Measurements from ENCODE around the gene LSM14B.
"Not testable (repeated sequence)": the region's sequence is repeated elsewhere in the genome, so short reads cannot be mapped to it uniquely, and the experiment has no call there.

The LSM14B gene

DNA sequence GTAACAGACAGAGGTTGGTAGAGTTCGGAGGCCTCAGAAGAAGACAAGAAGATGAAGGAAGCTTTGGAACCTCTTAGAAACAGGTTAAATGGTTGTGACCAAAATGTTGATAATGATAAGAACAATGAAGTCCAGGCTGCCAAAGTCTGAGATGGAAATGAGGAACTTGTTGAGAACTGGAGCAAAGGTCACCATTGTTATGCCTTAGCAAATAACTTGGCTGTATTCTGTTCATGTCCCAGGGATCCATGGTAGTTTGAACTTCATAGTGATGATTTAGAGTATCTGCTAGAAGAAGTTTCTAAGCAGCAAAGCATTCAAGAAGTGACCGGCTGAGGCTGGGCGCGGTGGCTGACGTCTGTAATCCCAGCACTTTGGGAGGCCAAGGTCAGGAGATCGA, 11.1 kb upstream of the LSM14B start:
- H3K36me3 ChIP-seq (ENCODE audit: control insufficient read depth, insufficient read depth, low read length), result no peaks in the 10 kb centered on the region
- H3K27ac ChIP-seq (ENCODE audit: insufficient read depth, low read depth, low read length, poor library complexity, severe bottlenecking), result no peak overlapping the region
- no peaks in the 10 kb centered on the region for H3K4me1 ChIP-seq (ENCODE audit: control insufficient read depth, insufficient read depth, low read length)
- 91 to 93% methylated on average over 6 of the region's 6 CpGs for WGBS, 2 experiments
- no peaks in the 10 kb centered on the region for H3K27me3 ChIP-seq (ENCODE audit: control insufficient read depth, insufficient read depth, low read length, poor library complexity, severe bottlenecking)
- no peaks in the 10 kb centered on the region for H3K9me3 ChIP-seq (ENCODE audit: control insufficient read depth, low read length)
- H3K4me3 ChIP-seq (ENCODE audit: insufficient read depth, low read depth, low read length), result no peak overlapping the region

DNA sequence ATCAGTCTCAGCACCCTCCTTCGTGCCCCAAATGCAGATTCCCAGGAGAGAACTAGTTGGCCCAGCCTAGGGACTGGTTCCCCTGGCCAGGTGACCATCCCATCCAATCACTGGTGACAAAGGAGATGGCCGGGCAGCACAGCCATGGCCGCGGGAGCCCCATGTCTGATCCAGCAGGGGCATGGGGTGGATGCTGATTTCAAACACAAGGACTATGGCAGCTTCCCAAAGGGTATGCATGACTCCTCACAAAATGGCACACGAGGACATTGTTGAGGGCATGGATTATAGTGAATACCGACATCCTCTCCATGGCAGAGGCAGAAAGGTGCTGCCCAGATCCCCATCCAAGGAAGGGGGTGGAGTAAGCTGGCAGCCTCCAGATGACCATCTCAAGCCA, 9.9 kb upstream of the LSM14B start:
- H3K9me3 ChIP-seq (ENCODE audit: control insufficient read depth, low read length), result no peaks in the 10 kb centered on the region
- H3K4me1 ChIP-seq (ENCODE audit: control insufficient read depth, insufficient read depth, low read length), result peaks cover 7% of the 10 kb centered on the region
- WGBS, 2 experiments, result 93% methylated on average over 6 of the region's 6 CpGs
- H3K27ac ChIP-seq (ENCODE audit: insufficient read depth, low read depth, low read length, poor library complexity, severe bottlenecking), result no peak overlapping the region
- no peaks in the 10 kb centered on the region for H3K36me3 ChIP-seq (ENCODE audit: control insufficient read depth, insufficient read depth, low read length)
- no peaks in the 10 kb centered on the region for H3K27me3 ChIP-seq (ENCODE audit: control insufficient read depth, insufficient read depth, low read length, poor library complexity, severe bottlenecking)
- H3K4me3 ChIP-seq (ENCODE audit: insufficient read depth, low read depth, low read length), result no peak overlapping the region

DNA sequence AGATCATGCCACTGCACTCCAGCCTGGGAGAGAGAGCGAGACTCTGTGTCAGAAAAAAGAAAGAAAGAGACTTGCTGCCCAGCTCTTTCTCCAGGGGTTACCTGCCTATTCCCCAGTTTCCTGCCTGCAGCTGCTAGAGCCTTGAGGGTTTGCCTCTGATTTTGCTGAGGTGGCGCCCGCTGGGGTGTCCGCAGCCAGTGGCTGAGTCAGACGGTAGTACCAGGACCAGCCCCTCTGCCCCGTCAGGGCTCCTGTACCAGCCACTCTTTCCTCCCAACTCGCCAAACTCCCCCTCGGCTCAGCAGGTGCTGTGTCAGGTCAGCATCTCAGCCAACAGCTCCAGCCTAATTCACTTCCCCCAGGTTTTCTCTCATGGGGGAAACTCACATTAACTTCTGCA, 7.4 kb upstream of the LSM14B start:
- 31 to 38% methylated on average over 8 of the region's 8 CpGs for WGBS, 2 experiments
- peaks cover 28% of the 10 kb centered on the region for H3K4me1 ChIP-seq (ENCODE audit: control insufficient read depth, insufficient read depth, low read length)
- H3K36me3 ChIP-seq (ENCODE audit: control insufficient read depth, insufficient read depth, low read length), result no peaks in the 10 kb centered on the region
- H3K27ac ChIP-seq (ENCODE audit: insufficient read depth, low read depth, low read length, poor library complexity, severe bottlenecking), result no peak overlapping the region
- no peaks in the 10 kb centered on the region for H3K27me3 ChIP-seq (ENCODE audit: control insufficient read depth, insufficient read depth, low read length, poor library complexity, severe bottlenecking)
- no peaks in the 10 kb centered on the region for H3K9me3 ChIP-seq (ENCODE audit: control insufficient read depth, low read length)
- H3K4me3 ChIP-seq (ENCODE audit: insufficient read depth, low read depth, low read length), result no peak overlapping the region

DNA sequence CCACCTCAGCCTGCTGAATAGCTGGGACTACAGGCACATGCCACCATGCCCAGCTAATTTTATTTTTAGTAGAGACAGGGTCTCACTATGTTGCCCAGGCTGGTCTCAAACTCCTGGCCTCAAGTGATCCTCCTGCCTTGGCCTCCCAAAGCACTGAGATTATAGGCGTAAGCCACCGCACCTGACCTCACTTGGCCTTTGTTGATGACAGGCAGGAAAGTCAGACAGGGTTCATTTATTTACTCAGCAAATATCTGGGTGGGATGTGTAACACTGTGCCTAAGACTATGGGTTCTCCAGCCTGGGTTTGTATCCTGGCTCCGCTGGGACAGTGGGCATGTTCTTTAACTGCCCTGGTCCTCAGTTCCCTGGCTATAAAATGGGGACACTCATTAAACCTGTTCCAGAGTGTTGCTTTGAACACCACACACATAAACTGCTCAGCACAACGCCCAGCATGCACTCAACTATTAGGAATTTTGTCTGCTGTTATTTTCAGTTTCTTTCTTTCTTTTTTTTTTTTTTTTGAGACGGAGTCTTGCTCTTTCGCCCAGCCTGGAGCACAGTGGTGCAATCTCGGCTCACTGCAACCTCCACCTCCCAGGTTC, 6.4 kb upstream of the LSM14B start:
- not testable (repeated sequence) for H3K36me3 ChIP-seq (ENCODE audit: control insufficient read depth, insufficient read depth, low read length); H3K4me3 ChIP-seq (ENCODE audit: insufficient read depth, low read depth, low read length); H3K9me3 ChIP-seq (ENCODE audit: control insufficient read depth, low read length); H3K27me3 ChIP-seq (ENCODE audit: control insufficient read depth, insufficient read depth, low read length, poor library complexity, severe bottlenecking); H3K27ac ChIP-seq (ENCODE audit: insufficient read depth, low read depth, low read length, poor library complexity, severe bottlenecking)
- WGBS, 2 experiments, result 93 to 98% methylated on average over 7 of the region's 7 CpGs
- peaks cover 28% of the 10 kb centered on the region for H3K4me1 ChIP-seq (ENCODE audit: control insufficient read depth, insufficient read depth, low read length)

DNA sequence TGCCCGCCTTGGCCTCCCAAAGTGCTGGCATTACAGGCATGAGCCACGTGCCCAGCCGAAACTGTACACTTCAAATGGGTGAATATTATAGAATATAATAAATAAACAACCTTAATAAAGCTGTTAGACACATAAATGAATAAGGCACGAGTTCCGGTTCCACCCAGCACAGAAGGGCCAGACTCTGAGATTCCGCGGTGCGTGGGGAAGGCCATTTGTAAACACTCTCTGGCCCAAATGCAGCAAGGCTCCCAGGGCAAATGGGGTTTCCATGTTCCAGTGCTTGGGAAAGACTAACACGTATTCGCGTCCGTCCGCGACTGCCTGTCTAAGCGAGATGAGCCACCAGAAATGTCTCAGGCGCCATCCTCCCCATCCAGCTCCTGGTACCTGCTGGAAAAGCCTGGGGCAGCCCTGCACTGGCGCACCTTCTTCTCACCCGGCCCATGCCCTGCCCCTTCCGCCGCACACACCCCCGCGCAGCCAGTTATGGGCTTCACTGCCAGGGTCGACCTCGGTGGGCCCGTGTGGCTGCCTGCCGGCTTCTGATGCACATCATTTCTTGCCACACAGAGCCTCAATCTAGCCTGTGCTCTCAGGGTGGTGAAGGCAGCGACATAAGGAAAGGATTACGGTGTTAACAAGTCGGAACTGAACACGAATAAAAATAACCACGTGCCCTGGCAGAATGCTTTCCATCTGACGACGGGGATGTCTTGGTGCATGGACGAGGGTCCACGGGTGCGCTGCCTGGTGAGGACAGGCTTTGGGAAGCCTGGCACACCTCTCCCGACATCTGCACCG, 5.5 kb upstream of the LSM14B start:
- H3K27ac ChIP-seq (ENCODE audit: insufficient read depth, low read depth, low read length, poor library complexity, severe bottlenecking), result no peak overlapping the region
- H3K36me3 ChIP-seq (ENCODE audit: control insufficient read depth, insufficient read depth, low read length), result no peaks in the 10 kb centered on the region
- WGBS, 2 experiments, result 86 to 90% methylated on average over 36 to 37 of the region's 38 CpGs

DNA sequence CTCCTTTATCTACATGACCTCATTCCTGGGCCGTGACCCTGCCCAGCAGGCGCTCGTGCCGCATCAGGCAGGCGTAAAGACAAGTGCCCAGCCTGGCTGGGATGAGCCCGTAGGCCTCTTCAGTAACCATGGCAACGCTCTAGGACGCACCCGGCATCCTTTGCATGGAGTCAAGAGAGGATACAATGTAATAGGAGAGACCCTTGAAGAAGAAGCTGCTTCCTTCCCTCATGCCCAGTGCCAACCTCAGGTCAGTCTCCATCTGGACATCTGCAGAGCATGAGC, 5.0 kb upstream of the LSM14B start:
- H3K9me3 ChIP-seq (ENCODE audit: control insufficient read depth, low read length), result no peaks in the 10 kb centered on the region
- H3K36me3 ChIP-seq (ENCODE audit: control insufficient read depth, insufficient read depth, low read length), result no peaks in the 10 kb centered on the region
- H3K4me3 ChIP-seq (ENCODE audit: insufficient read depth, low read depth, low read length), result no peak overlapping the region
- no peaks in the 10 kb centered on the region for H3K27me3 ChIP-seq (ENCODE audit: control insufficient read depth, insufficient read depth, low read length, poor library complexity, severe bottlenecking)
- WGBS, 2 experiments, result 41 to 46% methylated on average over 9 of the region's 9 CpGs
- peaks cover 28% of the 10 kb centered on the region for H3K4me1 ChIP-seq (ENCODE audit: control insufficient read depth, insufficient read depth, low read length)
- H3K27ac ChIP-seq (ENCODE audit: insufficient read depth, low read depth, low read length, poor library complexity, severe bottlenecking), result no peak overlapping the region

More for the DNA sequence above, 5.5 kb upstream of the LSM14B start:
- peaks cover 28% of the 10 kb centered on the region for H3K4me1 ChIP-seq (ENCODE audit: control insufficient read depth, insufficient read depth, low read length)
- no peaks in the 10 kb centered on the region for H3K27me3 ChIP-seq (ENCODE audit: control insufficient read depth, insufficient read depth, low read length, poor library complexity, severe bottlenecking)
- H3K9me3 ChIP-seq (ENCODE audit: control insufficient read depth, low read length), result no peaks in the 10 kb centered on the region
- no peak overlapping the region for H3K4me3 ChIP-seq (ENCODE audit: insufficient read depth, low read depth, low read length)

DNA sequence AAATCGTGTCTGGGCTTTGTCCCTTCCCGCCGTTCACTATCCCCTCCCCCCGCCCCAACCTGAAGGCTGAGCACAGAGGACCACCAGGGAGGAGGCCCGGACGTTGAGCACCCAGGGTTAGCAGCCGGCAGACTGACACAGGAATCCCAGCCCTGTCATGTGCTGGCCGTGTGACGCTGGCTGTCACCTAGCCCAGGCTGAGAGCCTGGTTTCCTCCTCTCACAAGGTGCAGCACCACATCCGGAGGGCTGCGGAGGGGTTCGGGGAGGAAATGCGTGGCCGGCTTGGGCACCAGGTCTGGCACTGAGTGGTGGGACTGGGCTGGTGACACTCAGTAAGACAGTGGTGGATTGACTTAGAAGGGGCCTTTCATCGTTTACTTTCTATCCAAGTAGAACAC, 4.6 kb upstream of the LSM14B start:
- Histone ChIP-seq H3K27me3 (ENCODE audit: control insufficient read depth, insufficient read depth, low read length, poor library complexity, severe bottlenecking) (no peaks in the 10 kb centered on the region), H3K4me3 (ENCODE audit: insufficient read depth, low read depth, low read length) (no peak overlapping the region), H3K36me3 (ENCODE audit: control insufficient read depth, insufficient read depth, low read length) (no peaks in the 10 kb centered on the region), H3K27ac (ENCODE audit: insufficient read depth, low read depth, low read length, poor library complexity, severe bottlenecking) (no peak overlapping the region), H3K9me3 (ENCODE audit: control insufficient read depth, low read length) (no peaks in the 10 kb centered on the region), H3K4me1 (ENCODE audit: control insufficient read depth, insufficient read depth, low read length) (peaks cover 28% of the 10 kb centered on the region)
- WGBS, 2 experiments, result 65 to 69% methylated on average over 14 to 15 of the region's 15 CpGs

DNA sequence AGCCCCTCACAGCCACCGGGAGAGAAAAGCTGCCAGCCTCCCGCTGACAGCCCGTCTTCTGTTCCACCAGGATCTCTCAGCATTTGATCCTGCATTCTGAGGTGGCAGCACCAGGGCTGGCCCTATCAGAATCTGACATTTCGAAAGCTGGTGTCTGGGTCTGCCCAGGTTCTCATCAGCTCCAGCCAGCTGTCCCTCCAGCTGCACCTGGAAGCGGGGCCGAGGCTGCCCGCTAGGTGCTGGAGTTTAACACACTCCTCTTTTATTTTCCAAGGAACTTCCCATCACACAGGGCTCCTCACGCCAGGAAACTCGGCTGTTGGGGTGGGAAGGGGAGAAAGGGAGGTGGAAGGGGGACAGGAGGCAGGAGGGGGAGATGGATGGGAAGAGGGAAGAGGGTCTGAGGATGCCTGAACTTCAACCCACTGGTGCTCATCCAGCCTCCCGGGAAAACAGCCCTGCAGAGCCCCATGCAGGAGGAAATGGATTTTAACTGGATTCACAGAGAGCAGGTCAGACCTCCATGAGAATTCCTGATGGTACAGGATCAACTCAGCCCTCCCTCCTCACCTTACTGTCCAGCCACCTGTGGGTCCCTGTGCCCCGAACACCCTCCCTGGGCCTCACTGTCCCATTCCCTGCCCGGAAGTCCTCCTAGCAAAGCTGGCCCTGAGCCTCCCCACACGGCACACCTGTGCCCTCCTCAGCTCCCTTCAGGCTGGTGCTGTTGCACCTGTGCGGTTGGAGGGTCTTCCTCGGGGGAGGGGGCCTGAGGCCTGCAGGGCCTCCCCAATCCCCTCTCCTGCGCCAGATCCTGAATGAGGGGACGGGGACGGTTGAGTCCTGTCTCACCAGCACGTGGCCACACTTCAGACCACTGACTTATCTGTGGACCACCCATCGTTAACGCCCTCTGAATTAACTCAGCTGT, 3.9 kb upstream of the LSM14B start:
- H3K27me3 ChIP-seq (ENCODE audit: control insufficient read depth, insufficient read depth, low read length, poor library complexity, severe bottlenecking), result no peaks in the 10 kb centered on the region
- H3K4me1 ChIP-seq (ENCODE audit: control insufficient read depth, insufficient read depth, low read length), result peaks cover 28% of the 10 kb centered on the region
- H3K9me3 ChIP-seq (ENCODE audit: control insufficient read depth, low read length), result no peaks in the 10 kb centered on the region
- no peak overlapping the region for H3K4me3 ChIP-seq (ENCODE audit: insufficient read depth, low read depth, low read length)
- no peaks in the 10 kb centered on the region for H3K36me3 ChIP-seq (ENCODE audit: control insufficient read depth, insufficient read depth, low read length)
- WGBS, 2 experiments, result 79 to 81% methylated on average over 21 of the region's 21 CpGs
- H3K27ac ChIP-seq (ENCODE audit: insufficient read depth, low read depth, low read length, poor library complexity, severe bottlenecking), result no peak overlapping the region

GRCh38 chr20:62119115-62119514, 3.2 kb upstream of the LSM14B start:
- H3K27me3 ChIP-seq (ENCODE audit: control insufficient read depth, insufficient read depth, low read length, poor library complexity, severe bottlenecking), result no peaks in the 10 kb centered on the region
- no peak overlapping the region for H3K4me3 ChIP-seq (ENCODE audit: insufficient read depth, low read depth, low read length)
- no peak overlapping the region for H3K27ac ChIP-seq (ENCODE audit: insufficient read depth, low read depth, low read length, poor library complexity, severe bottlenecking)
- H3K9me3 ChIP-seq (ENCODE audit: control insufficient read depth, low read length), result no peaks in the 10 kb centered on the region
- 90% methylated on average over 5 of the region's 5 CpGs for WGBS, 2 experiments
- H3K4me1 ChIP-seq (ENCODE audit: control insufficient read depth, insufficient read depth, low read length), result peaks cover 35% of the 10 kb centered on the region
- H3K36me3 ChIP-seq (ENCODE audit: control insufficient read depth, insufficient read depth, low read length), result no peaks in the 10 kb centered on the region
